Pulmonary artery endothelial cell (primary cell): ENCODE data around the gene PLPPR1. TPM values are rescaled to one million over a fixed set of nuclear protein-coding genes. Genes with fewer than 3 reads are reported as not detected.

Experiments
- DNase-seq: peaks from one replicate; pipeline ENCODE4 v3.0.0-alpha.2; 2011; ENCODE audit warnings: low read depth, low spot score
- total RNA-seq: library from RNA; depleted of rRNA; stranded (reverse); fragments of >200 nt; gene quantifications from 2 replicates; pipeline ENCODE4 v1.2.3, GENCODE V29; 2014

The PLPPR1 gene
- total RNA-seq, 1 donor from 2014 or later: 0.26 TPM

GRCh38 chr9:101201630-101202029 lies 173.1 kb downstream of the PLPPR1 start:
- DNase-seq: no peak

DNA sequence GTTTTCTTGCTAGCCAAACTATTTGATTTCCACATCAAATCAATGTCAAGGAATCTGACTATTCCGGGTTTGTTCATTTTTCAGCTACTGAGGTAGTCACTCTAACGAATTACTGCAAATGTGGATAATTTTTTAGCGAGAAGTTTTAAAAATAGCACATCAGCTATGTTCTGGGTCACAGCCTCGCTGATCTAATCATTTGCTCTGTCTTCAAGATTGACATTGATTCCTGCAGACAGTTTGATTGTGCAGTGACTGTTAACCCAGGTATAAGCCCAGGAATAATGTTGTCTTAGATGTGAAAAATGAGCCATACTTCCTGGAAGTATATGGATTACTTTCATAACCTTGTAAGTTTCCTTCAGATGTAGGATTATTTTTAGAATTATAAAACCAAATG lies 181.1 kb downstream of the PLPPR1 start:
- DNase-seq: no peak

GRCh38 chr9:101212661-101213060 lies 184.1 kb downstream of the PLPPR1 start:
- DNase-seq: no peak

- DNase-seq: no peak
These were observed 190.5 kb downstream of the PLPPR1 start for GRCh38 chr9:101219030-101219429.

DNA sequence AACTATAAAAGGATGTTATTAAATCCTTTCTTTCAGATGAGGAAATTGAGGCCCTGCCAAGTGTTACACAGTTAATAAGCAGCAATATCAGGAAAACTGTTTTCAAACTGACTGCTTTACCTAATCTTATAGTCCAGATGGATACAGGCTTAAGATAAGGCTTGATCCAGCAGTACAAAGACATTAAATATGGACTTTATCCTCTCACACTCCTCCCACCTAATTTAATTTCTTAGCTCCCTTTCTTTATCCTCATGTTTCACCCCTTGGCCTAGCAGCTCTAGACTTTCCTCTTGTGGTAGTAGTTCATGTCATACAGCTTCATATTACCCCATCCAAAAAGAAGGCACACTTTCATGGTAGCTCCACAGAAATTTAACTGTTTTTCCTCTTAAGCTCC lies 191.8 kb downstream of the PLPPR1 start:
- no peak for DNase-seq

GRCh38 chr9:101225271-101225670 lies 196.7 kb downstream of the PLPPR1 start:
- no peak for DNase-seq

- DNase-seq: no peak
These were observed 197.6 kb downstream of the PLPPR1 start for GRCh38 chr9:101226161-101226560.

- no peak for DNase-seq
These were observed 198.3 kb downstream of the PLPPR1 start for GRCh38 chr9:101226803-101227202.

DNA sequence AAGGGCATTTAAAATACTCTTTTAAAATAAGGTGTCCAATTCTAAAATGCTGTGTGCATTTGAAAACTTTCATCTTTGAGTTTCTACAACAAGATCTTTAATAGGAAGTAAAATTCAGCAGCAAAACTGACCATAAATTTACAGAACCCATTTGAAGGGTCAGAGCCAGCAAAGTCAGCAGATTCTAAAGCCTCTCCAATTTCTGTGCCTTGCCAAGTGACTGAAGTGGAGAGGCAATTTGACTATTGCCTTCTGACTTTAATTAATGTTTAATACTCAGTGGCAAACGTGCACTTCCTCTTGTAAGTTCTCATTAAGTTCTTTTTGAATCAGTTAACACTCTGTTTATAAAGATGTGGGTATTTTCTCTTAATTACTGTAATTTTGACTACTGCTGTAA lies 201.1 kb downstream of the PLPPR1 start:
- no peak for DNase-seq

DNA sequence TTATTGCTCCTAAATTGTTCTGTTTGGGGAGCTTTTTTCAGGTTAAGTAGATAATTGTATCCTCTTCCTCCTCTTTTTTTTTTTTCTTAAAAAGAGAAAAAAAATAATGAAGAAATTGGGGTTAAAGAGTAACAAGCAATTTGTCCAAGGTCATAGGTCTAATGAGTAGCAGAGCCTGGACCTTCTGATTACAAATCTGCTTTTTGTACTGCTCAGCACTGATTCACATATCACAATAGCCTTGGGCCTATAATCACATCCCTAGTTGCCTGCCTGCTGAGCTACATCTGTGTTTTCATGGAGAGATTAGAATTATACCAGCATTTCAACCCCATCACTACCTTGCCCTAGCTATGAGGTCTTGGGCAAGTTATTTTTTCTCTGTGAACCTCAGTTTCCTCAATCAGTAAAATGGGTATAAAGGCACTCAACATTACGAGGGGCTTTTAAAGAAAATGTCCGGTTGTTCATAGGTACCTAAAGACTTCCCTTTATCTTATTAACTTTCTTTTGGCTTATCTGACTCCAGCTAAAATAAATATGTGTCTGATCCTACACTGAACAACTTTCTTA lies 204.0 kb downstream of the PLPPR1 start:
- DNase-seq: no peak

DNA sequence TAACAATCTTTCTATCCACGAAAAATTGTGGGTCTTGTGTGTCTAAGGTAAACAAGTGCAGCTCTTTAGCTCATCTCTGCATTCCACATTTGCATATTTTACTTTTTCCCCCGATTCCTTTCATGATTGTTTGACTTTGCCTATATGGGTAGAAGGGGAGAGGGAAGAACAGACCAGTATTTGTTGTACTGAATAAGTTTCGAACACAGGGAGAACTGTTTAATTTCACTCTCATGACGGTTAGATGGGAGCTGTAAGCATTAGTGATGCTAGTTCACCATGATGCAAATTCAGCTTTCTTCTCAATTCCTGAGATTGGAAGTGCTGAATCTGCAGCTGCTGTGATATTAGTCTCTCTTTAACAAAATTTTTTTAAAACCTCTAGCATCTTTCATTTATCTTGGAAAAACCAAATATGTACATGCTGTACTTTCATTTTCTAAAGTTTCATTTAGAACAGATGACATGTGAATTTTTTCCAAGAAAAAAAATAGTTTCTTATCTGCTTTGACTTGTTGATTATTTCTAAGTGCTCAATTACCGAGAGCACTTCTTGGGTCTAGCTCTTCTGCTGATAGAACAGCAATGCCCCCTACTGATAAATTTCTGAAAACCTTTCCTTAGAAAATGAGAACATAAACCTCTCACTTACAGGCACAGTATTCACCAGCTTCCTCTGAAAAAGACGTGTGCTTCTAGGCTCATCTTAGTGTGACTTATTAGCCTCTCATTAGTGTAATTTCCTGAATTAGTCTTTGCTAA lies 206.8 kb downstream of the PLPPR1 start:
- no peak for DNase-seq

DNA sequence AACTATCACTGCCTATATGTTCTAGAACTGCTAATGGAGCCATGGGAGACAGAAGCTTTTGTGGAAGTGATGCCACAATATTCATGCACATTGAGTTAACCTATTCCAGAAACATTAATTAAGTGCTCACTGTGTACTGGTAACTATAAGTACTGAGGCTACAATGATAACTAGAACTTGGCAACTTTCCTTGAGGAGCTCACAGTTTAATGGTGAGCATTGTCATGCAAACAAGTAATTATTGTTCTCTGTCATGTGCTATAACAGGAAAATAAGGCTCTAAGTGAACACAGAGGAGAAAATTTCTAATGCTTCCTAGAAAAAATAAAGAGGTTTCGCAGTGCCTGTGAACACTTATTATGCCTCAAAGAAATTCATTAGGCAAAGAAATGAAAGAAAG lies 214.1 kb downstream of the PLPPR1 start:
- DNase-seq: no peak

GRCh38 chr9:101246691-101247090 lies 218.2 kb downstream of the PLPPR1 start:
- DNase-seq: no peak

DNA sequence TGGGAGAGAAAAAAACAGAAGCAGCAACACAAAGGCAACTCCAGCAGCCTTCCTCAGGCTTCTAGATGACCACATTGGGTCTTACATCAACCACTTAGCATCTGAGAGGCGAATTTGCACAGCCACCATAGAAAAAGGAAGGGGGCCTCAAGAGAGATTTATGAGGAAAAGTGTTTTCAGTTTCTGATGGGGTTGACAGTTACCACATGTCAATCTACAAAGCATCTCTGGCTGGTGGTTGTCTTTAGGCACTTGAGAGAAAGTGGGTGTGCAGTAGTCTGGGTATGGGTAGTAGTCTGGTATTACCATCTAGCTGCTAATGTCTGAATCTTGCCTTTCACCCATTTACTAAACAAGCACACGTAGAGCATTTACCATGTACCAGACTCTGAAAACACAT lies 218.8 kb downstream of the PLPPR1 start:
- DNase-seq: no peak

DNA sequence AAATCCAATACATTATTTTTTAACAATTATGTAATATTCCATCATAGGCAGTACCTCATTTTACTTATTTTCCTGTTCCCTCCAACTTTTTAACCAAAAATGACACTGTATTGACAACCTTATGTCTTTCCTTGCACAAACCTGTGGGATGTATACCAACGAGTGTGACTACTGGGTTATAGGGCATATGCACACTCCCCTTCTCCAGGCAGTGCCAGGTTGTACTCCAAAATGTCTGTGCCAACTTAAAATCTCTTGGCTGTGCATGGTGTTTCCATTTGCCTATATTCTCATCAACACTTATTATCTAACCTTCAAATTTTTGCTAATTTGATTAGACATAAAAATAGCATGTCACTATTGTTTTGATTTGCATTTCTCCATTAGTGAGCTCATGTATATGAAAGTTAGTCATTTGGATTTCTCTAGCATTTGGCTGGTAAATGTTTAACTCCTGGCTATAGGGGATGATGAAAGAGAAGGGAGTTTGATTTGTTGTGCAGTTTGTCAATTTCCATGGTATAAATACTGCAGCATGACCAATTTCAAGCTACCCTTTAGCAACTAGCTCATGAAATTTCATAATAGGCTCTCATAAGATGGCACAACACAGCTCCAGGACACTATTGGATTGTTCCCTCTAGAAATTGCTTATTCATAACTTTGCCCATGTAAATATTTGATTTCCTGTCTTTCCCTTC lies 226.4 kb downstream of the PLPPR1 start:
- no peak for DNase-seq

DNA sequence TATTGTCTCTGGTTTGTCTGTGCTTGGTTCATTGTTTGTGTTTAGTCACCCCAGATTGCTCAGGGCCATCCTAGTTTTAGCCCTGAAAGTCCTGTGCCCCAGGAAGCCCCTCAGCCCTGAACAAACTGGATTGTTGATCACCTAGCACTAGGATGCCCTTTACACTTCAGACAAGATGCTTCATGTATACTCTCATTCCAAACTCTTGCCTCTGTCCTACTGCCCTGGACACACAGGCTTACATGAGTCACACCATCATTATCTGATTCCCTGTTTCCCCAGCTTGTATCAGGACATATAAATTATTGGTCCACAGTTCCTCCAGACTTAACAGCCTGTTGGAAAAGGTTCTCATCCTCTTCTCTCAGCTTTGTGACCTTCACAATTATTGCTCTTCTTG lies 236.2 kb downstream of the PLPPR1 start:
- DNase-seq: no peak

DNA sequence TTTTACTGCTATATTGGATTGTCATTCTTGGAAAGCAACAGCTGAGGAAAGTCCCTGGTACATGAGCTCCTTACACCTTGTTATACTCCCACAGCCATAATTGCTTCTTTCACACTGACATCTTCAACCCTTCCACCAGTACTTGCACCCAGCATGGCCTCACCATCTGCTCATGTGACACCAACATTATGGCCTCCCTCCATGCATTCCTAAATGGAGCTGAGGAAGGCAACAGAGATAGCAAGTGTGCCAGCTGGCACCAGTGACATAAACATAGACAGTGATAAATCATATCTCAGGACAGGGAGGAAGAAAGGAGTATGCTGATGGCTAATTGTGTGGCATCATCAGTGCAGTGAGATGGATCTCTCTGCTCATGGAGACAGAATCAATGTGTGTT lies 236.7 kb downstream of the PLPPR1 start:
- no peak for DNase-seq

GRCh38 chr9:101268426-101268825 lies 239.9 kb downstream of the PLPPR1 start:
- no peak for DNase-seq

DNA sequence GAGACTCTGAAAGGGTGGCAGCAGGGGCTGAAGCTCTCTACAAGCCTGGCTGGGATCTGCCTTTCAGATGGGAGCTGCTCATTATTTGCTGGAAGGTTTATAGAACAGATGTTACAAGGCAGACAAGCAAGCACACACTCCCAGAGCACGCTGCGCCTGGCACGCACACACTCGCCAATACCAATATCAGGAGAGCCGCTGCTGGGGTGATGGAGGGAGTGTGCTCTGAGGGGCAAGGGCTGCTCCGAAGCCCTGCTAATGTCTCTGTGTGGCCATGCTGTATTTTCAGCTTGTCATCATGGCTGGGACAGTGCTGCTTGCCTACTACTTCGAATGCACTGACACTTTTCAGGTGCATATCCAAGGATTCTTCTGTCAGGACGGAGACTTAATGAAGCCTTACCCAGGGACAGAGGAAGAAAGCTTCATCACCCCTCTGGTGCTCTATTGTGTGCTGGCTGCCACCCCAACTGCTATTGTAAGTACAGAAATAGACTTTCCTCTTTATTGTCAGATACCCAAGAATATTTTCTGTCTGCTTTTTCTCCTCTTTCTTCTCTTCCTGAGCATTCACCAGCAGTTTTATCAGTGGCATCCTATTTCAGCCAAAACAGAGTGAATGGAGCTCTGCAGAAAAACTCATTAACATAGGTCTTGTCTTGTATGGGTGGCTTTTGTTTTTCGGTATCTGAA lies 241.2 kb downstream of the PLPPR1 start:
- no peak for DNase-seq

DNA sequence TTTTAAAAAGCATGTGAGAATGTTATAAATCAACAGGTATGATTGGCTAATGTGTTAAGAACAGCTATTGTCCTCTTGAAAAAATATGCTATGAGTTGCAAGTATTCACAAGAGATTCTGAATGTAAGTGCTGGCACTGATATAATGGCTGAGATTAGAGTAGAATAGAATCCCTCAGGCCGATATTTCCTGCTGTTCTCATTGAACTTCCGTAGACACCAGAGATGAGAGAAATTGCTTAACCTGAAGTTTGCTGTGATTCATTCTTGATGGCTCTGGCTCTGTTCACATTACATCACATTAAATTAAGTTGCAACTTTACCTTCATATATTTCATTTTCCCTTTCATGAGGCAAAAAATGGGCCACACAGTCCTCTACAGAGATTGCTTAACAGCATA lies 241.8 kb downstream of the PLPPR1 start:
- DNase-seq: no peak

DNA sequence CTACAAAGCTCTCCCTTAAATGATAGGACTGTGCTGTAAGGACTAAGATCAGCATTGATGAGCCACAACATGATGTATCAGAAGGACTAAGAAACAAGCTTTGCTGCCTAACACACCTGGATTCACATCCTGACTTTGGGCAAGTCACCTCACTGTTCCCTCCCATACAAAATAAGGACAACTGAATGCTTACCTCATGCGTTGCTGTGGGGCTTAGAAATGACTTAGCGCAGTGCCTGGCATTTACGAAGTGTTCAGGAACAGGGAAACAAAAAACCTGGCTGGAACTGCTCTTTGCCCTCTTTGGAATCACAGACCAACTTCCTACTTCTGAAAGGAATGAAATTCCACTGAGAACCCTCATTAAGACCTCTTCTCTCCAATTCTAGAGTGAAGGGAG lies 242.6 kb downstream of the PLPPR1 start:
- no peak for DNase-seq
